HEK293 (cell line): ENCODE results near the gene VMAC.

ENCODE experiments used
- CTCF ChIP-seq: fragments of 450-650 bp; formaldehyde crosslinking; IDR thresholded peaks from 2 replicates; pipeline ENCODE4 v1.5.1; 2016; ENCODE audit warnings: missing biosample characterization, missing genetic modification characterization
- MZF1 ChIP-seq: fragments of 450-650 bp; formaldehyde crosslinking; IDR thresholded peaks from 2 replicates; pipeline ENCODE4 v1.5.1; 2017; ENCODE audit warnings: missing biosample characterization, missing genetic modification characterization, borderline replicate concordance
- PBX3 ChIP-seq: sonication (generic); formaldehyde crosslinking; IDR thresholded peaks from 2 replicates; pipeline ENCODE4 v1.8.1; 2022; ENCODE audit warnings: mild to moderate bottlenecking, moderate library complexity, missing genetic modification reagents
- PRDM6 ChIP-seq: fragments of 450-650 bp; formaldehyde crosslinking; IDR thresholded peaks from 2 replicates; pipeline ENCODE4 v1.5.1; 2017; ENCODE audit warnings: missing biosample characterization, missing genetic modification characterization
- ZBTB49 ChIP-seq: fragments of 450-650 bp; formaldehyde crosslinking; IDR thresholded peaks from 2 replicates; pipeline ENCODE4 v1.5.1; 2016; ENCODE audit warnings: missing biosample characterization, missing genetic modification characterization, low read depth
- ZNF146 ChIP-seq: fragments of 450-650 bp; formaldehyde crosslinking; IDR thresholded peaks from 2 replicates; pipeline ENCODE4 v1.5.1; 2016; ENCODE audit warnings: missing biosample characterization, missing genetic modification characterization
- ZNF280C ChIP-seq: fragments of 450-650 bp; formaldehyde crosslinking; IDR thresholded peaks from 2 replicates; pipeline ENCODE4 v1.5.1; 2016; ENCODE audit warnings: missing biosample characterization, missing genetic modification characterization

GRCh38 chr19:5926641-5927440 lies 22.2 kb downstream of the VMAC start:
- TF ChIP-seq ZNF146 (tag by site-specific recombination) (no peak), ZBTB49 (tag by site-specific recombination) (no peak), CTCF (tag by site-specific recombination) (no peak), ZNF280C (tag by site-specific recombination) (no peak), PRDM6 (tag by site-specific recombination) (no peak), MZF1 (tag by site-specific recombination) (no peak), PBX3 (no peak)
